GM18873 (cell line): ENCODE measurements around the gene RNU6-1.

Experiments
- ATAC-seq: cut with Tn5 transposase; IDR thresholded peaks from one replicate; pipeline ENCODE4 v1.9.1; 2021; ENCODE audit warnings: mild to moderate bottlenecking, moderate library complexity, moderate number of reproducible peaks; ENCODE audit not compliant: unreplicated experiment, low FRiP score

The RNU6-1 gene

GRCh38 chr15:67822537-67823313, 17.1 kb downstream of the RNU6-1 start:
- ATAC-seq, result no peak

GRCh38 chr15:67821784-67822440, 17.9 kb downstream of the RNU6-1 start:
- no peak for ATAC-seq

GRCh38 chr15:67820992-67821783, 18.7 kb downstream of the RNU6-1 start:
- ATAC-seq, result no peak

GRCh38 chr15:67820122-67820991, 19.5 kb downstream of the RNU6-1 start:
- ATAC-seq, result no peak

- no peak for ATAC-seq
Observed at GRCh38 chr15:67819636-67820035, 20.2 kb downstream of the RNU6-1 start.

- ATAC-seq, result no peak
Observed at GRCh38 chr15:67818464-67818863, 21.4 kb downstream of the RNU6-1 start.

- ATAC-seq, result no peak
Observed at GRCh38 chr15:67816668-67817067, 23.2 kb downstream of the RNU6-1 start.

- ATAC-seq, result no peak
Observed at GRCh38 chr15:67815036-67815592, 24.7 kb downstream of the RNU6-1 start.

- no peak for ATAC-seq
Observed at GRCh38 chr15:67813104-67813634, 26.7 kb downstream of the RNU6-1 start.

- no peak for ATAC-seq
Observed at GRCh38 chr15:67812241-67812644, 27.6 kb downstream of the RNU6-1 start.

GRCh38 chr15:67809866-67810265, 30.0 kb downstream of the RNU6-1 start:
- no peak for ATAC-seq

GRCh38 chr15:67809441-67809840, 30.4 kb downstream of the RNU6-1 start:
- ATAC-seq, result no peak

GRCh38 chr15:67808821-67809220, 31.0 kb downstream of the RNU6-1 start:
- no peak for ATAC-seq

- no peak for ATAC-seq
Observed at GRCh38 chr15:67807836-67808235, 32.0 kb downstream of the RNU6-1 start.

GRCh38 chr15:67807141-67807540, 32.7 kb downstream of the RNU6-1 start:
- no peak for ATAC-seq

- no peak for ATAC-seq
Observed at GRCh38 chr15:67806536-67806935, 33.3 kb downstream of the RNU6-1 start.

GRCh38 chr15:67805666-67806516, 34.0 kb downstream of the RNU6-1 start:
- ATAC-seq, result no peak

- no peak for ATAC-seq
Observed at GRCh38 chr15:67805008-67805665, 34.7 kb downstream of the RNU6-1 start.
